ENCODE data around the gene TMED5.

- TF ChIP-seq CTCF (IDR thresholded peaks at IDR 0.05) (no peak), POLR2A (IDR thresholded peaks at IDR 0.05) (no peak)
These were observed 32.2 kb downstream of the TMED5 start for GRCh38 chr1:93148001-93148400.

All from right lobe of liver (tissue), 4 donors.